ENCODE measurements around the gene SPTBN1.
A peak's percentile ranks its signal among the peaks of the same experiment; 100 is the strongest.

SPTBN1 gene

GRCh38 chr2:54632733-54633692 lies 176.9 kb downstream of the SPTBN1 start:
- no peak for DNase-seq (ENCODE audit: low spot score)

DNA sequence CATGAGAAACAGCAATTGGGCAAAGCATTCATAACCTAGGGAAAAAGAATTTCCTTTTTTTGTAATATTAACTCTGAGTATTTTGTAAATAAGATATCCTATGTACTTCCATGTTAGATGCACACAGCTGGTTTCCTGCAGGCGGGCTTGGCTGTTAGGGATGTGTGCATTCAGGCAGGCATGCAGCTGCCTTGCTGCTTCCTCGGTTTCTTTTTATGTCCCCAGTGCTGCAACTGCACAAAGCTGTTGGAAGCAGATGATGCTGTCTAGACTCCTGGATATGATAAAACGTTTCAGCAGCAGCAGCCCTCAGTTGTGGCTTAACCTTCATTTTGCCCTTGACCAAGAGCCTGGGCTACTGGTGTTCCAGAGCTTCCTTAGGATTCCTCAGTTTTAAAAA lies 177.9 kb downstream of the SPTBN1 start:
- DNase-seq (ENCODE audit: low spot score): no peak

GRCh38 chr2:54634564-54635511 lies 178.7 kb downstream of the SPTBN1 start:
- no peak for DNase-seq (ENCODE audit: low spot score)

GRCh38 chr2:54635554-54636152 lies 179.5 kb downstream of the SPTBN1 start:
- no peak for DNase-seq (ENCODE audit: low spot score)

- DNase-seq (ENCODE audit: low spot score): no peak
Observed at GRCh38 chr2:54636415-54637139, 180.4 kb downstream of the SPTBN1 start.

DNA sequence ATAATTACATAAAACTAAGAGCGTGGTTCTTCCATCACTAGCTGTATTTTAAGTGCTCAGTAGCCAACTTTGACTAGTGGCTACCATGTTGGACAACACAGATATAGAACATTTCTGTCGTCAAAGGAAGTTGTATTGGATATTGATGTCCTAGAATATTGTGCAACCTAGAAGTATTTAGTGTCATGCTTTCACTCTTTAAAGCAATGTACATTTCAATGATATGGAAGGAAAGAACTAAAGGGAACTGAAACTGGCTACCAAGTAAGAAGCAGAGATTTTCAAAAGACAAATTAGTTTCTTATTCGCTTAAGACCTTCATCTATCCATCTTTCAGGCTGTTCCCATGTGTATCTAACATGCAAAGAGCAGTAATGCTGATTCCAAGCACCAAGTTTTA lies 182.0 kb downstream of the SPTBN1 start:
- DNase-seq (ENCODE audit: low spot score): no peak

- DNase-seq (ENCODE audit: low spot score): no peak
Observed at GRCh38 chr2:54638774-54639187, 182.7 kb downstream of the SPTBN1 start.

- no peak for DNase-seq (ENCODE audit: low spot score)
Observed at GRCh38 chr2:54639609-54640008, 183.5 kb downstream of the SPTBN1 start.

DNA sequence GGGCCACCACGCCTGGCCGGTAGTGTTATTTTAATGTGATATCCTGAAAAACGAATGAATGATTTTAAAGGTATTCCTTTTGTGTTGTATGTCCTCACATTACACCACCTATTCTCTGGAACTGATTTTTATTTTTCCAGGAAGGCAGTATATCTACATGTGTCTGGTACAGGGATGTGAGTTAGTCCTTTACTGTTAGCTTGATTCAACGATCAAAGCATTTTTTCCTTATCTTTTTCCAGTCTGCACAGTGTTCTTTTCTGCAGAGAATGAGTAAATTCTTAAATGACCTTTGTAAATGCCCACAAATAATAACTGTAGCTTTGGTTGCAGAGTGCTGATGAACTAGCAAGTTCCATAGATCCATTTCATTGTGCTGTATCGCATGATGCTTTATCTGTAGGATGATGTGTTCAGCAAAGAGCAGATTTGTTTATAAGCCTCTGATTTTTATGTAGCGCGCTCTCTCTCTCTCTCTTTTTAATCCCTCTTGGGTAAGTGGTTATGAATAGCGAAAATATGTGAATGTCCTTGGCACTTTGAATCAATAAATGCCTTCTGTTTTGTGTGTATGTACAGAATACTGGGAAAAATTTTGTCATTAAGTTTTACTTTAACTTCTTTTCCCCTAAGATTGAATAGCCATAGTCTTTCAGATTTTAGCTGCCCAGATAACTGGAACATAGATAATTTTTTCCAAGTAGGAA lies 184.9 kb downstream of the SPTBN1 start:
- no peak for DNase-seq (ENCODE audit: low spot score)

GRCh38 chr2:54641988-54642387 lies 185.9 kb downstream of the SPTBN1 start:
- DNase-seq (ENCODE audit: low spot score): peak; percentile 60

- DNase-seq (ENCODE audit: low spot score): no peak
Observed at GRCh38 chr2:54642677-54643430, 186.7 kb downstream of the SPTBN1 start.

GRCh38 chr2:54644236-54644635 lies 188.1 kb downstream of the SPTBN1 start:
- DNase-seq (ENCODE audit: low spot score): no peak

GRCh38 chr2:54646170-54646927 lies 190.2 kb downstream of the SPTBN1 start:
- DNase-seq (ENCODE audit: low spot score): no peak

DNA sequence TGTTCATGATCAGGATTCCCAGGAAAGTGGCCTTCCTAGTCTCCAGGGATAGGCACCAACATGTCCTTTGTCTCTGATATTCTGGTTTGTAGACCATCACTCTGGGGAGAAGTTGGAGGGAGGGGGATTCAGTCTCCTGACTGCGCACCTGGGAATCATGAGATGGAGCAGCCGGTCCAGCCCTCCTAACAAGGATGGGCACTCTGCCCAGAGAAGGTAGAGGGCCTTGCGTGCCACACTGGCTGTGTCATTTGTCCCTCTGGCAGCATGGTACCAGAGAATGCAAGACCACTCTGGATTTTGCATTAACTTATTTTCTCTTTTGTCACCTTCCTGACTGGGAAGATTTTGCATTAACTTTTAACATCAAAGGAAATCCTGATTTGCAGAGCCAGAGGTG lies 192.1 kb downstream of the SPTBN1 start:
- DNase-seq (ENCODE audit: low spot score): no peak

GRCh38 chr2:54649191-54649590 lies 193.1 kb downstream of the SPTBN1 start:
- DNase-seq (ENCODE audit: low spot score): no peak

DNA sequence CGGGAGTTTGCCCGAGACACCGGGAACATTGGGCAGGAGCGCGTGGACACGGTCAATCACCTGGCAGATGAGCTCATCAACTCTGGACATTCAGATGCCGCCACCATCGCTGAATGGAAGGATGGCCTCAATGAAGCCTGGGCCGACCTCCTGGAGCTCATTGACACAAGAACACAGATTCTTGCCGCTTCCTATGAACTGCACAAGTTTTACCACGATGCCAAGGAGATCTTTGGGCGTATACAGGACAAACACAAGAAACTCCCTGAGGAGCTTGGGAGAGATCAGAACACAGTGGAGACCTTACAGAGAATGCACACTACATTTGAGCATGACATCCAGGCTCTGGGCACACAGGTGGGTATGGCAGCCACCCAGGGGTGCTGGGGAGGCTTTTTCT lies 193.5 kb downstream of the SPTBN1 start:
- DNase-seq (ENCODE audit: low spot score): no peak

- no peak for DNase-seq (ENCODE audit: low spot score)
Observed at GRCh38 chr2:54650612-54651011, 194.5 kb downstream of the SPTBN1 start.

DNA sequence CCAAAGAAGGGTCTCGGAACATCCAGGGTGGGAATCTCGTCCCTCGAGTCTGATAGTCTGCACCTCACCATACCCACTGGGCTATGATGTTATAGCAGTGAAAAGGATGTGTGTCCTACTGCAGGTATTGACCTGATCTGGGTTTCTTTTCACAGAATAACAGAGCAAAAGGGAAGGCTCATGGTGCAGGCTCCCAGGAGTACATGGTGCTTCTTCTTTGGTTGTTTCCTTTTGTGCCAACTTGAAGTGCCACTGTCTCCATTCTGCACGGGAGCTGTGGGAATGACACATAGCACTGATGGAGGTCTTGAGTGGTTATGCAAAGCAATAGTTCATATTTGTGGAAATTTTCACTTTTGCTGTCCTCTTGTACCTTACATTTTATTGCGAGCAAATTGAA lies 195.2 kb downstream of the SPTBN1 start:
- no peak for DNase-seq (ENCODE audit: low spot score)

GRCh38 chr2:54652540-54652939 lies 196.4 kb downstream of the SPTBN1 start:
- no peak for DNase-seq (ENCODE audit: low spot score)
